Smooth muscle cell (in vitro differentiated cells): Measurements from ENCODE around the gene PDCD6IP. TPM values are rescaled to one million over a fixed set of nuclear protein-coding genes. Genes with fewer than 3 reads are reported as not detected.
A peak's percentile ranks its signal among the peaks of the same experiment; 100 is the strongest.
"Not testable (repeated sequence)": the region's sequence is repeated elsewhere in the genome, so short reads cannot be mapped to it uniquely, and the experiment has no call there.

ENCODE experiments used
- DNase-seq: peaks from one replicate; lab custom pipeline; 2025; ENCODE audit not compliant: unreplicated experiment; lab: John Stamatoyannopoulos, UW
- H2AFZ ChIP-seq: fragments of 200-600 bp; sonication (generic); 2 replicates; pipeline ENCODE4 v1.6.0; 2016; ENCODE audit warnings: antibody characterized with exemption, low read depth, mild to moderate bottlenecking
- H3F3A ChIP-seq: fragments of 200-600 bp; sonication (generic); 2 replicates; pipeline ENCODE4 v1.6.0; 2017; ENCODE audit warnings: antibody characterized with exemption, low read depth
- H3K27ac ChIP-seq: fragments of 200-600 bp; sonication (generic); 2 replicates; pipeline ENCODE4 v1.5.1; 2016; ENCODE audit warnings: low read depth, mild to moderate bottlenecking
- H3K27me3 ChIP-seq: fragments of 200-600 bp; sonication (generic); 2 replicates; pipeline ENCODE4 v1.6.1; 2016; ENCODE audit warnings: low read depth, mild to moderate bottlenecking
- H3K36me3 ChIP-seq: fragments of 200-600 bp; sonication (generic); 2 replicates; pipeline ENCODE4 v1.5.1; 2016; ENCODE audit warnings: low read depth
- H3K4me1 ChIP-seq: fragments of 200-600 bp; sonication (generic); 2 replicates; pipeline ENCODE4 v1.5.1; 2016; ENCODE audit warnings: low read depth
- H3K4me2 ChIP-seq: fragments of 200-600 bp; sonication (generic); 2 replicates; pipeline ENCODE4 v1.6.0; 2016; ENCODE audit warnings: mild to moderate bottlenecking
- H3K4me3 ChIP-seq: fragments of 200-600 bp; sonication (generic); 2 replicates; pipeline ENCODE4 v1.5.1; 2016; ENCODE audit warnings: mild to moderate bottlenecking
- H3K79me2 ChIP-seq: fragments of 200-600 bp; sonication (generic); 2 replicates; pipeline ENCODE4 v1.6.0; 2016; ENCODE audit warnings: low read depth, mild to moderate bottlenecking
- H3K9ac ChIP-seq: fragments of 200-600 bp; sonication (generic); 2 replicates; pipeline ENCODE4 v1.6.0; 2016; ENCODE audit warnings: low read depth
- H3K9me3 ChIP-seq: fragments of 200-600 bp; sonication (generic); replicated peaks from 2 replicates; pipeline ENCODE4 v1.5.1; 2016; ENCODE audit warnings: low read depth
- H4K20me1 ChIP-seq: fragments of 200-600 bp; sonication (generic); 2 replicates; pipeline ENCODE4 v1.6.0; 2016; ENCODE audit warnings: low read depth
- CTCF ChIP-seq: fragments of 200-600 bp; sonication (generic); IDR thresholded peaks from 2 replicates; pipeline ENCODE4 v1.5.1; 2017; ENCODE audit warnings: borderline replicate concordance, mild to moderate bottlenecking, antibody characterized with exemption; ENCODE audit not compliant: insufficient read depth, poor library complexity, severe bottlenecking
- WGBS: methylation state at CpG from one replicate; pipeline ENCODE4 v1.1.7; 2016; ENCODE audit warnings: low lambda C conversion rate; 5-methylcytosine and 5-hydroxymethylcytosine counted together
- polyA plus RNA-seq: library from polyadenylated mRNA; unstranded; fragments of >200 nt; fragmentation: Nextera tagmentation; extraction: Ambion mirVana; gene quantifications from 2 replicates; pipeline ENCODE4 v1.2.1, GENCODE V29; 2016
- total RNA-seq: library from RNA; depleted of rRNA; stranded (reverse); fragments of >200 nt; gene quantifications from 2 replicates; pipeline ENCODE4 v1.2.3, GENCODE V29; 2014

Gene PDCD6IP
- total and polyA plus RNA-seq, 2 experiments from 2014 or later, result 97.6 to 138 TPM

- H3F3A ChIP-seq, result no peaks in the 10 kb centered on the region
- H3K27me3 ChIP-seq, result no peaks in the 10 kb centered on the region
- no peak overlapping the region for H3K9ac ChIP-seq
- peaks cover 2% of the 10 kb centered on the region for H3K9me3 ChIP-seq
- H3K4me1 ChIP-seq, result no peaks in the 10 kb centered on the region
- no peaks in the 10 kb centered on the region for H3K36me3 ChIP-seq
- H3K4me2 ChIP-seq, result no peak overlapping the region
- no peaks in the 10 kb centered on the region for H3K79me2 ChIP-seq
- H2AFZ ChIP-seq, result peak overlapping the region; percentile 66
- DNase-seq, result no peak
- no peak overlapping the region for H3K27ac ChIP-seq
- 83% methylated on average over 2 of the region's 2 CpGs for WGBS
- H4K20me1 ChIP-seq, result no peaks in the 10 kb centered on the region
- TF ChIP-seq CTCF, result no peak
- no peak overlapping the region for H3K4me3 ChIP-seq
These were observed 47.1 kb upstream of the PDCD6IP start for GRCh38 chr3:33751336-33751735.

DNA sequence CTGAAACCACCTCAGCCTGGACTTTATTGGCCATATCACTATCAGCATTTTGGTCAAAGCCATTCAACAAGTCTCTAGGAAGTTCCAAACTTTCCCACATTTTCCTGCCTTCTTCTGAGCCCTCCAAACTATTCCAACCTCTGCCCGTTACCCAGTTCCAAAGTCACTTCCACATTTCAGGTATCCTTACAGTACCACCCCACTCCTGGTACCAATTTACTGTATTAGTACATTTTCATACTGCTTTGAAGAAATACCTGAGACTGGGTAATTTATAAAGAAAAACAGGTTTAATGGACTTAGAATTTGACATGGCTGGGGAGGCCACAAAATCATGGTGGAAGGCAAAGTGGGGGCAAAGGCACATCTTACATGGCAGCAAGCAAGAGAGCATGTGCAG, 44.0 kb upstream of the PDCD6IP start:
- not testable (repeated sequence) for H3K4me3 ChIP-seq, H3K4me2 ChIP-seq, H3K27me3 ChIP-seq, DNase-seq, H2AFZ ChIP-seq, H3K79me2 ChIP-seq, H3K9ac ChIP-seq, H3K27ac ChIP-seq, H3K9me3 ChIP-seq, H3F3A ChIP-seq, H4K20me1 ChIP-seq, H3K36me3 ChIP-seq, H3K4me1 ChIP-seq
- 93% methylated on average over 1 of the region's 1 CpG for WGBS

GRCh38 chr3:33758281-33758680, 40.1 kb upstream of the PDCD6IP start:
- Histone ChIP-seq H2AFZ (no peak overlapping the region), H3K27ac (no peak overlapping the region), H3K79me2 (no peaks in the 10 kb centered on the region), H3K9ac (no peak overlapping the region), H3K27me3 (no peaks in the 10 kb centered on the region), H3K9me3 (peaks cover 2% of the 10 kb centered on the region), H3K36me3 (no peaks in the 10 kb centered on the region), H3K4me1 (no peaks in the 10 kb centered on the region), H4K20me1 (no peaks in the 10 kb centered on the region), H3K4me3 (no peak overlapping the region), H3F3A (no peaks in the 10 kb centered on the region), H3K4me2 (no peak overlapping the region)
- no peak for DNase-seq
- TF ChIP-seq CTCF, result no peak

DNA sequence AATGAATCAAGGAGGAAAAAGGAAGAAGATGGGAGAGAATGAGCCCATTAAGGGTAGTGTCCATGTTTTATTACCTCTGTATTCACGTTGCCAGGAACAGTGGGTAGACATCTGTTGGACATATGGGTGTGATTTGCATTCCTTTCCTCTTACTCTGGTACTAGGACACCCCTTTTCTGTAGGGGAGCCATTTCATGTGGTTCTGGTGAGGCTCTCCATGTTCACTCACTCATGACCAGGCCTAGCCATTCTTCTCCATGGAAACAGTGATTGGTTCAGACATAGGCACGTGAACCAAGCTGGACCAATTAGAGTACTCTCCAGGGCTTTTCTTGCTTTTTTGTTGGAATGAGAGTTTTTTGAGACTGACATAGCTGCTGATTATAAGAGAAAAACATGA, 39.6 kb upstream of the PDCD6IP start:
- TF ChIP-seq CTCF, result no peak
- no peaks in the 10 kb centered on the region for H3K4me1 ChIP-seq
- H3K9ac ChIP-seq, result no peak overlapping the region
- H4K20me1 ChIP-seq, result no peaks in the 10 kb centered on the region
- H2AFZ ChIP-seq, result no peak overlapping the region
- no peak overlapping the region for H3K4me2 ChIP-seq
- no peak for DNase-seq
- no peaks in the 10 kb centered on the region for H3F3A ChIP-seq
- no peak overlapping the region for H3K27ac ChIP-seq
- peaks cover 2% of the 10 kb centered on the region for H3K9me3 ChIP-seq
- H3K4me3 ChIP-seq, result no peak overlapping the region
- WGBS, result 90% methylated on average over 2 of the region's 2 CpGs
- no peaks in the 10 kb centered on the region for H3K36me3 ChIP-seq
- no peaks in the 10 kb centered on the region for H3K79me2 ChIP-seq
- no peaks in the 10 kb centered on the region for H3K27me3 ChIP-seq
